CD4-positive, alpha-beta T cell treated with Interleukin-17A for 4 hours (primary cell): ENCODE results near the gene SLC37A1.

ENCODE experiments used
- DNase-seq: peaks from one replicate; pipeline ENCODE4 v3.0.0-alpha.2; 2020; ENCODE audit warnings: mixed read lengths

SLC37A1 gene

DNA sequence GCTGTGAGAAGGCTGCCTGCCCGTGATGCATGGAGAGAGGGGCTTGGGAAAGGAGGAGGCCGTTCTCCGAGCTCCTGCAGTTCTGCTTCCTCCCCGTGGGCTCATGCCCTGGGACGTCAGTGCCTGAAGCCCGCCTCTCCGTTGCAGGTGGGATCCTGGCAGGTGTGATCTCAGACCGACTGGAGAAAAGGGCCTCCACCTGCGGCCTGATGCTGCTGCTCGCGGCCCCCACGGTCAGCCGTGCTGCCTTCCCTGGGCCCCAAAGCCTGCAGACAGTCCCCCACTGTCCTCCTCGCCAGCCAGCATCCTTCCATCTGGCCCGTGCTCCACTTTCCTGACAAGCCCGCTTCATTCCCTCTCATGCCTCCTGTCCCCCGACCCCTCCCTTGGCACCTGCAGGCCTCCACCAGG is 50.9 kb downstream of the SLC37A1 start:
- no peak for DNase-seq

DNA sequence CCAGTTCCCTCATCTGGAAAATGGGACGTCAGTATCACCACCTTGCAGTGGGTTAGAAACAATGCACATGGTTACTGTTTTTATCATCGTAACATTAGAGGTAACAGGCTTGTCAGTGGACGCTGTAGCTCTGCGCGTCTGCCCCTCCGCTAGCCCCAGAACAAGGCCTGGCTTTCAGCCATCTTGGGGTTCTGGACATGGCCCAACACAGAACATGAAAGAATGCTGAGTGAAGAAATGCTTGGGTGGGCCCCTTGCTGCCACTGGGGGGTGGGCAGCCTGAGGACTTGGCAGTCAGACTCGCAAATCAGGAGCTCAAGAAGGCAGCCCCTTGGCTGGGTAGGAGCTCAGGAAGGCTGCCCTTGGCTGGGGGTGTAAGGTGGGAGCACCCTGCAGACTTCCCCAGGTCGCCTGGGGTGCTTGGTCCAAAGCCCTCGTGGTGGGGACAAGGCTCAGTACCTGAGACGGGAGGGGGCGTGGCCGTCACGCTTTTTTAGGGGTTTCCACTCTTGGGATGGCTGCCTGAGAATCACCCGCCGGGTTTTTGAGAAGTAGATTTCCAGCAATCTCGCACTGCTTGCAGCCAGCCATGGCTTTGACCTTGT is 51.7 kb downstream of the SLC37A1 start:
- no peak for DNase-seq

DNA sequence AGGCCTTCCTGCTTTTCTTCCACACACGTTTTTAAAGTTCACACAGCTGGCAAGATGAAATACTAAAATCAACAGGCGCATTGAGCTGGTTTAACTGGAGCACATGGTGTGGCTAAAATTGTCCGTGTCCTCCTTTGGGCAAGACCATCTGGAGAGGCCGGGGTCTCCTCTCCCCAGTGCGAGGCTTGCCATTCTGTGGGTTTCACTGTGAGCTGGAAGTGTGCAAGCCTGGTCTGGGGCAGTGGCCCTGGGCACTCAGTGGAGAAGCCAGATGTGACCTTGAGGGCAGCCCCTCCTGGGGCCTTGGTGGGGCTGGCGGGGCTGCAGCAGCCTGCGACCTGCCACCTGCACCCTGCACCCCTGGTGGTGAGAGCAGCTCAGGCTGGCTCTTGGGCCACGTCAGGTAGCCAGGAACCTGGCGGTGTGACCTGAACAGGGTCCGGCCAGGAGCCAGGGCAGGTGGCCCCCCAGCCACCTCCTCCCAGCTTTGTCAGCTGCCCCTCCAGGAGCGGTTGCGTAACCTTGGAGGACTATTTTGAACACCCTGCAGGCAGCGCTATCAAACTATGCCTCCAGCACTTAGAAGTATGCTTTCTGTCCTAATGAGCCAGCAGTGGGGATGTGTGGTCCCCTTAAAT is 52.4 kb downstream of the SLC37A1 start:
- DNase-seq, result no peak

DNA sequence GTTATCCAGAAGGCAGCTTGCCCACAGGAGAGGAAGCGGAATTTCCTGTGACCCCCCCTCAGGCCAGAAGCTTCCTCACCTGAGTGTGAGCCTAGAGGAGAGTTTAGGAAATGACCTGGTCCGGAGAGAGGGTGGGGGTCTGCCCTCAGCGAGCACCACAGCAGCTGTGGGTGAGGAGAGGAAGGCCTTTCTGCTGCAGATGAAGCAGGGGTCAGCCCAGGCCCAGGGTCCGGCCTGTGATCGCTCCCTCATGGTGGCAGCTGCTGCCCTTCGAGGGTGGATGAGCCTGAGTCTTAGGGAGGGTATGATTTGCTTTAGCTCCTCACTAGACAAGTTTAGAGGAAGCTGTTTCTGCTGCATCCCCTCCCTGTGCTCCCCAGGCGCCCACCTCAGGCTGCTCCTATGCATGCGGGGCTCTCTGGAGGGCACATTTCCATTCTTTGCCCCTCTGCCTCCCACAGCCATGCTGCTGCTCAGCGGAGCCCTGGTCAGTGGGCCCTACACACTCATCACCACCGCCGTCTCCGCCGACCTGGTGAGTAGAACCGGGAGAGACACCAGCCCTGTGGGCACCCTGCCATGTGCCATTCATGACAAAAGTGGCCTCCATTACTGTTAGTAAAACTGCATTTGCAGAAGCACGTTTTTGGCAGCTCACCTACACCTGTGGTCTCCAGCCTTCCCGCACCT is 53.0 kb downstream of the SLC37A1 start:
- no peak for DNase-seq

DNA sequence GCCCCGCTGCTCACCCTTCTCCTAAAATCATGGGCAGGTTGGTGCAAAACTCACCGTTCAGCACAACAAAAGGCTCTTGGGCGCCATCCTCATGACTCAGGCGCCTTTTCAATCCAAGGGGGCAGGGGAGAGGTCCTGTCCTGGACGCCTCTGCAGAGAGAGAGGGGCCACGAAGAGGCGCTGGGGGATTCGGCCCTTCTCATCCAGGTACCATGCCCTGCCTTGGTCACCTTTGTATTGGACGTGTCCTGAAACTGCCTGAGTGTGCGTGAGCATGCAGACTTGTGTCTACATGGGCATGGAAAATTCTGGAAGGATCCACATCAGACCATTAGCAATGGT is 53.5 kb downstream of the SLC37A1 start:
- no peak for DNase-seq

DNA sequence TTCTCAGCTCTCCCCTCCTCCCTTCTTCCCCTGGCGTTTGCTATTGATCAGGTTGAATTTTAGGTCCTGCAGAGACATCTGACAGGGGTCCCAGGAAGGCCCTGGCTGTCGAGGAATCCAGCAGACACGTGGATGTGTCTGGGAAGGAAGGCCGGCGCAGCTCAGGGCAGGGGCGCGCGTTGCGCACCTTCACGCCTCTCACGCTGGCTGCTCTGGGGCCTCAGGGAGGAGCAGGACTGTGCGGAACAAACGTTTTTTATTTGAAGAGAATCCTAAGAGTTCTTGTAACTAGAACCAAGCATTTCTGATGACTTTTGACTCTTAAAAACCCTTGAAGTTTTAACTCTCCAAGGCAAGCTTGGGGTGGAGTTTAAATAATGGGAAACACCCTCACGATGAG is 54.2 kb downstream of the SLC37A1 start:
- DNase-seq, result no peak

DNA sequence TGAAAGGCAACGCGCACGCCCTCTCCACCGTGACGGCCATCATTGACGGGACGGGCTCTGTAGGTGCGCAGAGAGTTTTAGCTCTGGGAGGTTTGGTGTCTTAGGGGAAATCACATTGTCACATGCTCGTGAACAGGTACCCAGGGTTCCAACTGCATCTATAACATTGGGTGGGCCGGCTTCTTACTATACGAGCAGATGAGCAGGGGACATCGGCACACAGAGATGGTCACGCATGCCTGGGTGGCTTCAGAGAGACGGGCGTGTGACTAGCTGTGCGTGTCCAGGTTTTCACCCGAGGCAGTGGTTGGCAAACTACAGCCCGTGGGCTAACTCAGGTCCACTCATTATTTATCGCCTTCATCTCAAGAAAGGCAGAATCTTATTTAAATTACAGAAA is 54.7 kb downstream of the SLC37A1 start:
- no peak for DNase-seq

DNA sequence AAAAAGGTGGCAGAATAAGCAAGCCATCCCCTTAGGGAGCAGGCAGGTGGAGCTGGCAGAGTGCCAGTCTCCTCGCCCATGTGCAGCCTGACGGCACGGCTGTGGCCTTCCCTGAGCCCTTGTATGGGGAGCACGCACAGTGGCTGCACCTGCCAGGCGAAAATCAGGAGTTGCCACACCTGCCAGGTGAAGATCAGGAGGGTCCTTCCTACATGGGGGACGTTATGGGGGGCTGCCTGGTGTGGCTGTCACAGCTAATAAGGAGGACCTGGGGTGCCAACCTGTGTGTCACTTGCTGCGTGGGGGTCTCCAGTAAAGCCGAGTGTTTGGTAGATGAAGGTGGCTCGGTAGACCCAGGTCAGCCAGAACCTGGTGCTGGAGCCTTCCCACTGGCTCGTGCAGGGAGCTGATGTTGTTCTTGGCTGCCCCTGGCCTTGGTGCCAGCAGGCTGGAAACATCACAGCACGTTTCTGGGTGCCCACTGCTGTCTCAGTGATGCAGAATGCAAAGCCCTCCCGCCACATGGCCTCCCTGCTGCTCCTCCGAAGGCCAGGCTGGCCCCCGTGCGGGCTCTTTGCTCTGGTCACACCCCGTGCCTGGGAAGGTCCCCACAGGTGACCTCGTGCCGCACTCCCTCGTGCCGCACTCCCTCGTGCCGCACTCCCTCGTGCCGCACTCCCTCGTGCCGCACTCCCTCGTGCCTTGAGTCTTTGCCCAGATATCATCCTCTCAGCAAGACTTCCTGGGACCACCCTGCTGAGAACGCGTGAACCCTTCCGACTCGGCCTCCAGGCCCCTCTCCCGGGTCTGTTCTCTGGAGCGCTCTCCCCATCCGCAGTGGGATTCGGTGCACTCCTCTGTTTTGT is 55.4 kb downstream of the SLC37A1 start:
- no peak for DNase-seq

DNA sequence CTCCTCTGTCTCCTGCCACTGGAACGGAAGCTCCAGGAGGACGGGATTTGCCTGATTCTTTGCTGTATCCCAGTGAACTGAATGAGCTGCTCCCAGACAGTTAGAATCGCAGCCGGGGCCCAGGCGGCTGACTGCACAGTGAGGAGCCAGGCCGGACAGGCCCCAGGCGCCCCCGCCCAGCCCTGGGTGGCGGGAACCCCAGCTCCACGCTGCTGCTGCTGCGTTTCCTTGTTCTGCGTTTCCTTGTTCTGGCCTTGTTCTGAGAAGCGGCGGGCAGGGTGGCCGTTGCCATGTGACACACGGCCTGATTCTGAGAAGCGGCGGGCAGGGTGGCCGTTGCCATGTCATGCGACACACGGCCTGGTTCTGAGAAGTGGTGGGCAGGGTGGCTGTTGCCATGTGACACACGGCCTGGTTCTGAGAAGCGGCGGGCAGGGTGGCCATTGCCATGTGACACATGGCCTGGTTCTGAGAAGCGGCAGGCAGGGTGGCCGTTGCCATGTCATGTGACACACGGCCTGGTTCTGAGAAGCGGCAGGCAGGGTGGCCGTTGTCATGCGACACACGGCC is 56.2 kb downstream of the SLC37A1 start:
- no peak for DNase-seq

DNA sequence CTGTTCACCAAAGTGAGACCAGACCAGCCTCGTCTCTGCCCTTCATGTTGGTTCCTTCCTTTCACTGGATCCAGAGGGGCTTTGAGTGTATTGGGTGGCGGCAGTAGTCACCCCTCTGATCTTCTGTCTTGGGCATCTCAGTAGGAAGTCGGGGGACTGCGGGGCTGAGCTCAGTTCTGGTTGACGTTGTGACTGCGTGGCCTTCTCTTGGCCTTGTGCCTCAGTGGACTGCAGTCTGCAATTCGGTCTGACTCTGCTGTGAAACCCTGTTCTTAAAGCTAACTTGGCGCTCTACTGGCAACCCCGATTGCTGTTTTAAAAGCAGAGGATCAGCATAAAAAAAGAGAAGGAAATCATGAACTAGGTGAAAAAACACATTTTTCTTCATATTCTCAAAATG is 56.7 kb downstream of the SLC37A1 start:
- DNase-seq, result no peak

DNA sequence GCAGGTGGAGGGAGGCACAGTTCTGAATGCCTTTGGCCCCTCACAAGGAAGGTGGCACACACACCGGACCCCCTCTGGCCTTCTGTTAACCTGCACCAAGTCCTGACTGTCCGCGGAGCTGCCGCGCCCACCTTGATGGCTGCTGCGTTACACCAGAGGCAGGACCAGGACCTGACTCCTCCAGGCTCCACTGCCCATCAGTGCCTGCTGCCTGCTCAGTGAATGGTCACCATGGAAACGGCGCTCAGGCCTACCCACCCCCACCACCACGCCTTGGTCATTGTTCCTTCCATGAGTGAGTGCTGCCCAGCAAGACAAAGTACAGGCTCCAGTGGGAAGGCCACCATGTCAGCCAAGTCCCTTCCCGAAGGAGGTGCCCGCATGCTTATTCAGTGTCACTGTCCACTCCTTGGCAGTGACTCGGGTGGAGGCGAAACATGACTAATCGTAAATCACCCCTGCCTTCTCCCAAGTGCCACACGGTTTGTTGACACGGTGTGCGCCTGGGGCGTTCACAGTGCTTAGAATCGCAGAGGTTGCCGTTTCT is 57.3 kb downstream of the SLC37A1 start:
- no peak for DNase-seq

DNA sequence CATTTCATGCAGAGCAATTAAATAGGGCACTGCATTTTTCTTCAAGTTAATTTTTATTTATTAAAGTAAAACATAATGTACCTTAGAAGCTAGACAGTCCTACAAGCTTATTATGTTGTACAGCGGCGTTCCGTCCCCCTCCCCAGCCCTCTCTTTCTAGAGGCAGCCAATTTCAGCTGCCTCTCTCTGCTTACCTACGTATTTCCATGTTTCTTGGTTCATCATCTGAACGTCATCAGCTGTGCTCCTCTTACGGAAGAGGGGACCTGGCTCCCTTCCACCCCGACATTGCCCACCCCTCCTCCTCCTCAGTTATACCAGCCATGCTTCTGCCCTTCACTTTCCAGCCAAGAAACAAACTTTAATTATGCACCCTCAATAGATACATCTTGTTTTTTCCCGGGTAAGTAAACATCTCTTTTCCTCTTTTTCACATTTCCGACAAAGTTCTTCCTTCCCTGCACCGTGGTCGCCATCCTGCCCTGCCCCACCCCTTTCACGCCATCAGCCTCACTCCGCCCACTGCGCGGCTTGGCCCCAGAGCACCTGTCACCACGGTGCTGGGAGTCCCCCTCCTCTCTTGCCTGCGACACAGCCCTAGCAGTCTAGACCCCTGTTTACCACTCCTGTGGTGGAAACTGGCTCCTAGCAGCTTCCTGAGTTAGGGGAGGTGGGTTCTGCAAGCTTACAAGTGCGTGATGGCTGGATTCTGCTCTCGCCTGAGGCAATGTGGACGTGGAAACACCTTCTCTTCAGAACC is 57.9 kb downstream of the SLC37A1 start:
- no peak for DNase-seq

DNA sequence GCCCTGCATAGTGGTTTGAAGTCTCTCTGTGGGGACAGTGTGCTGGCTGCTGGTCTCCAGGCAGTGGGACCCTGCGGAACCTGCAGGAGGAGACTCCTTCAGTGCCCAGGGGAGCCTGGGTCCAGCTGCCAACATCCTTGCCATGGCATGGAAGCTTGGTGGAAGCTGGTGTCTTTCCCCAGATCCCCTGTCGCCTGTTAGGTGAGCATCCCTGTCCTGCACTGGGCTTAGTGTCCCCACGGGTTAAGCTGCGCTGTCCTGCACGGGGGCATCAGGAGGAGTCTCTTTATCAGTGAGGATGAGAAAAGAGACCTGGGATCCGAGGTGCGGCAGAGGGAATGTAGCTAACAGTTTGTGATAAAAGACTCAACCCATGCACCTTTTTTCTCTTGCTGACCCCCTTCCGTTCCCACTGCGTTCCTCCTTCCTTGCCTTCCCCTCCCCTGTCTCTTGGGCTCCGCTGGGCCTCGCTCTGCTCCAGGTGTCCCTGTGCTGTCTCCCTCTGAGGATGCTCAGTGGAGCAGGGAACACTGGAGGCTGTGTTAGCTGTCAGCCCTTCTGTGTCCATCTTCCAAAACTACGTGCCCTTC is 59.3 kb downstream of the SLC37A1 start:
- no peak for DNase-seq

DNA sequence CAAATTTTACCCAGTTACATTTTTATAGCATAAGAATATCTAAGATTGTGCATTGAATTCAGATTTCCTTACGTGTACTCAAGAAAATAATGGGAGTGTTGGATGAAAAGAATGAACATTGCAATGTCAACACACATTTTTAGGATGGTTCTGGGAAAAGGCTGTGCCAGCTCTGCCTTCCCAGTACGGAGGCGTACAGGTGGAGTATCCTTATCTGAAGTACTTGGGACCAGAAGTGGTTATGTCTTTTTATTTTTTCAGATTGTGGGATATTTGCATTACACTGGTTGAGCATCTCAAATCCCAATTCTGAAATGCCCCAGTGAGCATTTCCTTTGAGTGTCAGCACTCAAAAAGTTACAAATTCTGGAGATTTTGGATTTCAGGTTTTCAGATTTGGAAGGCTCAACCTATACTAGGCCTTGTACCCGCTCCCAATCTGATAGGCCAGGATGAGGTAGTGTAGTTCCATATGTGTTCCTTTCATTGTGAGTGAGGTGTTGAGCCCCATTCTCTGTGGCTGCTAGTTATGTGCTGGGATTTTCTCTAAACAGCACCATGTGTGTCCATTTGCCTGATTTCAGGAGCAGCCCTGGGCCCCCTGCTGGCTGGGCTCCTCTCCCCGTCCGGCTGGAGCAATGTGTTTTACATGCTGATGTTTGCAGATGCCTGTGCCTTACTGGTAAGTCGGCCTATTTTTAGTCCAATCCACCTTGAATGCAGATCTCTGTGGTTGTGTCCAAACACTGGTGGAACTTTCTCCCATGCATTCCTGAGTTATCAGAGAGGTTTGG is 60.8 kb downstream of the SLC37A1 start:
- DNase-seq, result no peak

DNA sequence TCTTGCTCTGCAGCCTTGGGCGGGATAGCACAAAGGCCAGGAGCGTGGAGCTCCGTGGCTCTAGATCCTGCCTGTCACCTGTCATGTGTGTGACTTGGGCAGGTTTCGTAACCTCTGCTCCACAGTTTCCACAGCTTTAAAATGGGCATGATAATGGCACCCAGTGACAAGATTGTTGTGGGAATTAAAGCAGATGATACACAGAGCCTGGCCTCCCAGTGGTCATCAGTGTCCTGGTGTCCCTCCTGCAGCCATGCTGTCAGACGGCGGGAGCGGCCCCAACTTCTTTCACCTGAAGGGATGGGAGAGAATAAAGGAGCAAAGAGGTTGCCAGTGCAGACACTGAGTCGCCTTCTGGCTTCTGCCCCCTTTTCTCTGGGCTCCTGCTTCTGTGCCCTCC is 61.5 kb downstream of the SLC37A1 start:
- DNase-seq, result no peak

DNA sequence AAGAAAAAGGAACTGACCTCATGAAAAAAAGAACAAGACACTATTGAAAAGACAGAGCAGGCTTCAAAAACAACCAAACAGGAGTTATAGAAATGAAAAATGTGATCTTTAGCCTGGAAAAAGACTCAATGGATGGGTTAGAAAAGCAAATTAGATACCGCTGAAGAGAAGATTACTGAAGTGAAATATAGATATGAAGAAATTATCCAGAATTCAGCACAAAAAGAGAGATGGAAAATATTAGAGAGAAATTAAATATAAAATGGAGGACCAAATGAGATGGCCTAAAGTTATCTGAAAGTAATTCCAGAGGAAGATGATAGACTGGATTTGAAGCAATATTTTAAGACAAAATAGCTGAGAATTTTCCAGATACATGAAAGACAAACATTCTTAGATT is 63.0 kb downstream of the SLC37A1 start:
- DNase-seq, result no peak

DNA sequence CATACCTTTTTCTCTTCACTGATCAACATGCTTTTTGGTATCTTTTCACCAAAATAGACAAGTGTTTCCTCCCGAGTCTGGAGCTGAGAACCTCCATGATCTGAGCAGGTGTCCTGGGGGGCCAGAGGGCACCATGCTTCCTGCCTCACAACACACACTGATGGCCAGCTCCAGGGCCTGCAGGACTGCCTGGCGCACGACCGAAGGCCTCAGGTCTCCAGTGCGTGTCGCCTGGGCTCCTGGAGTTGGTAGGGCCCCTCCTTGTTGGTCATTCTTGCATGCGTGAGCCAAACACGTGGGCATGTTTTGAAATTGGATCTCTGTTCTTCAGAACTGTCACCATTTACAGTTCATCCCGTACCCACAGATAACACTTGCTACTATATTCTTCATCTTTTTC is 64.4 kb downstream of the SLC37A1 start:
- no peak for DNase-seq

DNA sequence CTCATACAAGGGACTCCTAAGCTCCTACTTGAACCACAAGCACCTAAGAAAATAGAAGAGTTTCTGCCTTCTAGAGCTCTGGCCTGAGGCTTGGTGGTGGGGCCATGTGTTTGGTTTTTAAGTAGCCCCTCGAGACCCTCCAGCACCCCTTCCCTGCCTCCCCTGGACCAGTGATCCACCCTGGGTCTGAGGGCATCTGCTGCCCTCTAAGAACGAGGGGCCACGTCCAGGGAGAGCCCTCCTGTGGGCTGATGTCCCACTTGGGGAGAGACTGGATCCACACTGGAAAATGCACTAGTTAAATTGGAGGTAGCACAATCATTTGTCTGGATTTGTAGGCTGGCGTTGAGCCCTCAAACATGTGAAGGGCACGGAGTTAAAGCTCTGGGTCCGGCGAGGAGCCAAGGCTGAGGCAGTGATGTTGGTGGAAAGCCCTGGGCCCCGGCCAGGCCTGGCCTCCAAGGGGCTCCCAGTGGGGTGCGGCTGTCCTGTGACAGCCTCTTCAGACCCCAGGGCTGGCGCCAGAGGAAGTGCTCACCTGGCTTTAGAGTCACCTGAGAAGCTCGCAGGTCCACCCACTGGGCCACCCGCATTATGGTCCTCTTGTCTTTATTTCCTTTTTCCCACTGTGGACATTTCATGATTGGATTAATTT is 65.2 kb downstream of the SLC37A1 start:
- DNase-seq, result no peak

DNA sequence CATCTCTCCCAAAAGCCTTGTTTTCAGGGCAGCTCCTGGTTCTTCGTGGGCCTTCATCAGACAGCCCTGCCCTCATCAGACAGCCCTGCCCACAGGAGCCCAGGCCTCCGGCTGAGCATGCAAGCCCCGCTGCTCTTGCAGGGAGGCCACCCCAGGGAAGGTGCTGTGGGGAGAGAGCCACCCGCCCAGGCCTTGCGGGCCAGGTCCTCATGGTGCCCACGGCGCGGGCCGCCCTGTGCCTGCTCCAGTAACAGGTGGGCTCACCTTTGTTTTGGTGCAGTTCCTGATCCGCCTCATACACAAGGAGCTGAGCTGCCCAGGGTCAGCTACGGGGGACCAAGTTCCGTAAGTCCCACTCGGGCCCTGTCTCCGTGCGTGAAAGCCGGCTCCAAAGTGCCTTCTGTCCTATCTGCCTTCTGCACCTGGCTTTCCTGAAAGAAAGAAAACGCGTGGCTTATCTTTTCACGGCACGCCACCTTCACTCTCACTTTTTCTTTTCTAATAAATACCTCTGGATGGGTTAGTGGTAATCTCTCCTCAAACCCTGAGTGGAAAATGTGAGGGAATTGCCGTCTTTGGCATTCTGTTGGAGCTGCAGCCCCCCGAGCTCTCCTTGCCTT is 65.9 kb downstream of the SLC37A1 start:
- no peak for DNase-seq
